ENCODE data around the gene MYO7A. TPM values are rescaled to one million over a fixed set of nuclear protein-coding genes. Genes with fewer than 3 reads are reported as not detected.

Gene MYO7A
- total RNA-seq, 4 donors from 2014 or later = 2.0 to 18.2 (median 6.6) TPM

DNA sequence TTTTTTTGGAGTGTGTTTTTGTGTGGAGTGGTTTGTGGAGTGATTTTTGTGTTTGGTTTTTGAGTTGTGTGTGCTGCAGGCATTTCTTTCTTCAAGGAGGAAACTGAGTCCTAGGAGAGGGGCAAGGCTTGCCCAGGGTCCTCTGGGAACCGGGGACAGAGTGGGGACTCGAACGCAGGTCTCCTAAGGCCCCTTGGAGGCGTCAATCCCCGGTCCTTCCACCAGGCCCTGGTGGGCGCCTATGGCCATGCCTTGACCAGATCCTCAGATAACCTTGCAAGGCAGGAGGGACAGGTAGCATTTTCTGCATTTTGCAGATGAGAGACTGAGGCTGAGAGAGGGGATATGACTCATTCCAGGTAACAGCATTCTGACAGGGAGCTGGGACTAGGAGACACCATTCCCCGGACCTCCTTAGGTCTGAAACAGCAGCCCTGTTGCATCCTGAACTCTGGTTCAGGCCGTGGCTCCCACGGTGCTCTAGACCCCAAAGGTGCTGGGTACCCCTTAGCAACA is 39.1 kb downstream of the MYO7A start:
- intact Hi-C loops (cut with DNase I; ENCODE audit: low total_unique reads) = no loop called here
- TF ChIP-seq POLR2A (IDR thresholded peaks at IDR 0.05) = no peak
- TF ChIP-seq, protein P1, sequence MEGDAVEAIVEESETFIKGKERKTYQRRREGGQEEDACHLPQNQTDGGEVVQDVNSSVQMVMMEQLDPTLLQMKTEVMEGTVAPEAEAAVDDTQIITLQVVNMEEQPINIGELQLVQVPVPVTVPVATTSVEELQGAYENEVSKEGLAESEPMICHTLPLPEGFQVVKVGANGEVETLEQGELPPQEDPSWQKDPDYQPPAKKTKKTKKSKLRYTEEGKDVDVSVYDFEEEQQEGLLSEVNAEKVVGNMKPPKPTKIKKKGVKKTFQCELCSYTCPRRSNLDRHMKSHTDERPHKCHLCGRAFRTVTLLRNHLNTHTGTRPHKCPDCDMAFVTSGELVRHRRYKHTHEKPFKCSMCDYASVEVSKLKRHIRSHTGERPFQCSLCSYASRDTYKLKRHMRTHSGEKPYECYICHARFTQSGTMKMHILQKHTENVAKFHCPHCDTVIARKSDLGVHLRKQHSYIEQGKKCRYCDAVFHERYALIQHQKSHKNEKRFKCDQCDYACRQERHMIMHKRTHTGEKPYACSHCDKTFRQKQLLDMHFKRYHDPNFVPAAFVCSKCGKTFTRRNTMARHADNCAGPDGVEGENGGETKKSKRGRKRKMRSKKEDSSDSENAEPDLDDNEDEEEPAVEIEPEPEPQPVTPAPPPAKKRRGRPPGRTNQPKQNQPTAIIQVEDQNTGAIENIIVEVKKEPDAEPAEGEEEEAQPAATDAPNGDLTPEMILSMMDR (IDR thresholded peaks at IDR 0.05) = no peak
- DNase-seq = no peak
- Histone ChIP-seq H3K4me1 (no peaks in the 10 kb centered on the region), H3K27me3 (no peaks in the 10 kb centered on the region), H3K36me3 (no peaks in the 10 kb centered on the region), H3K9me3 (no peaks in the 10 kb centered on the region), H3K27ac (no peak overlapping the region), H3K4me3 (no peak overlapping the region)

GRCh38 chr11:77167791-77168190 is 39.7 kb downstream of the MYO7A start:
- no peak for DNase-seq
- no peak for TF ChIP-seq POLR2A (IDR thresholded peaks at IDR 0.05)
- TF ChIP-seq, protein P1 (IDR thresholded peaks at IDR 0.05) = no peak

DNA sequence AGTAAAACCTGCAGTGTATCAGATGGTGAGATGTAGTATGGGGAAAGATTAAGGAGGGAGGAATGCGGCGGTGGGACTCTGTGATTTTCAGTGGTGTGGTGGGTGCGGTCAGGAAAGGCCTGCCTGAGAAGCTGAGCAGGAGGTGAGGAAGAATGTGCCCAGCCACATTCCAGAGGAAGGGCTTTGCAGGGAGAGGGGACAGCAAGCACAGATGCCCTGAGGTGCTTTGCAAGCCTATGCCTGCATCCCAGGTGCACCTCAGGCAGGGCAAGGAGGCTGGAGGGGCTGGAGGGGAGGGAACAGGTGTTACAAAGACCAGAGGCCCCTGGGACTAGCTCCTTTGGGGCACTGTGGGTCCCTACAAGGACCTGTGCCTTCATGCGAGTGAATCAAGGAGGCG is 42.1 kb downstream of the MYO7A start:
- no peak for DNase-seq
- H3K36me3 ChIP-seq = no peaks in the 10 kb centered on the region
- H3K27me3 ChIP-seq = no peaks in the 10 kb centered on the region
- H3K27ac ChIP-seq = no peak overlapping the region
- no peaks in the 10 kb centered on the region for H3K9me3 ChIP-seq
- intact Hi-C loops (cut with DNase I; ENCODE audit: low total_unique reads) = no loop called here
- no peak overlapping the region for H3K4me3 ChIP-seq
- no peaks in the 10 kb centered on the region for H3K4me1 ChIP-seq
- TF ChIP-seq, protein P1 (IDR thresholded peaks at IDR 0.05) = no peak
- TF ChIP-seq POLR2A (IDR thresholded peaks at IDR 0.05) = no peak

More at GRCh38 chr11:77167791-77168190, 39.7 kb downstream of the MYO7A start:
- no peaks in the 10 kb centered on the region for H3K36me3 ChIP-seq
- no peak overlapping the region for H3K4me3 ChIP-seq
- H3K27ac ChIP-seq = no peak overlapping the region
- no peaks in the 10 kb centered on the region for H3K9me3 ChIP-seq
- no peaks in the 10 kb centered on the region for H3K27me3 ChIP-seq
- intact Hi-C loops (cut with DNase I; ENCODE audit: low total_unique reads) = no loop called here
- H3K4me1 ChIP-seq = no peaks in the 10 kb centered on the region

DNA sequence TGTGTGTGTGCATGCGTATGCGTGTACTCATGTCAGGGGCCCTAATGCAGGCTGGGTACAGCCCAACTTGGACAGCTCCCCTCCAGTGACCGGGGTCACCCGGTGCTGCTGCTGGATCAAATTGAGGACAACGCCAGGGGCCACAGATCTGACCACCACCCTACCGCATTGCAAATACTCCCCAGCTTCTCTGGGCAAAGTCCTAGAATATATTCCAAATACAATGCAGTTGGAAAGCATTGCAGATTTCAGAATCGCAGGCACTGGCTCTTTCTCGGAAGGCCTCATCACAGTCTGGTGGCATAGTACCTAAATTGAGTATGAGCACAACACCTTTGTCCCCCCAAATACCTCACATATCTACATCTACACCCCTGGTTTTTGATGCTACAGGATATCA is 43.2 kb downstream of the MYO7A start:
- Histone ChIP-seq H3K4me3 (no peak overlapping the region), H3K27me3 (no peaks in the 10 kb centered on the region), H3K36me3 (no peaks in the 10 kb centered on the region), H3K4me1 (no peaks in the 10 kb centered on the region), H3K9me3 (no peaks in the 10 kb centered on the region), H3K27ac (no peak overlapping the region)
- intact Hi-C loops (cut with DNase I; ENCODE audit: low total_unique reads) = no loop called here
- DNase-seq = no peak
- TF ChIP-seq, protein P1 (IDR thresholded peaks at IDR 0.05) = no peak
- no peak for TF ChIP-seq POLR2A (IDR thresholded peaks at IDR 0.05)

- H3K4me3 ChIP-seq = no peak overlapping the region
- TF ChIP-seq, protein P1 (IDR thresholded peaks at IDR 0.05) = no peak
- no peak for TF ChIP-seq POLR2A (IDR thresholded peaks at IDR 0.05)
- H3K27me3 ChIP-seq = no peaks in the 10 kb centered on the region
- intact Hi-C loops (cut with DNase I; ENCODE audit: low total_unique reads) = no loop called here
- no peaks in the 10 kb centered on the region for H3K9me3 ChIP-seq
- no peaks in the 10 kb centered on the region for H3K4me1 ChIP-seq
- H3K36me3 ChIP-seq = no peaks in the 10 kb centered on the region
- DNase-seq = no peak
- H3K27ac ChIP-seq = no peak overlapping the region
Measured at GRCh38 chr11:77171885-77172665, 44.0 kb downstream of the MYO7A start.
